Activated CD8-positive, alpha-beta T cell treated with anti-CD3 and anti-CD28 coated beads for 36 hours (primary cell): Measurements from ENCODE around the gene LAMTOR2. TPM values are rescaled to one million over a fixed set of nuclear protein-coding genes. Genes with fewer than 3 reads are reported as not detected.
"Not testable (repeated sequence)": the region's sequence is repeated elsewhere in the genome, so short reads cannot be mapped to it uniquely, and the experiment has no call there.

Source experiments
- ATAC-seq: fragments of 200-7000 bp; cut with Tn5 transposase; one replicate; pipeline ENCODE4 v1.10.0; 2021; ENCODE audit warnings: mild to moderate bottlenecking, moderate library complexity
- CTCF ChIA-PET: fragments of 350-600 bp; sonication (Branson Sonifier 250); formaldehyde crosslinking; loops from one replicate; lab custom pipeline; 2021; ENCODE audit warnings: antibody characterized with exemption; lab: Charles Lee
- POLR2A ChIA-PET: fragments of 350-600 bp; sonication (Branson Sonifier 250); formaldehyde crosslinking; loops from one replicate; lab custom pipeline; 2021; ENCODE audit warnings: antibody characterized with exemption; lab: Charles Lee
- DNase-seq: peaks from one replicate; pipeline ENCODE4 v3.0.0-alpha.2; 2020
- H3K27ac Mint-ChIP-seq: one replicate; pipeline ENCODE4 v1.8.0; 2021; ENCODE audit warnings: mild to moderate bottlenecking, mixed read lengths
- H3K27me3 Mint-ChIP-seq: one replicate; pipeline ENCODE4 v1.8.0; 2021; ENCODE audit warnings: mixed read lengths
- H3K36me3 Mint-ChIP-seq: one replicate; pipeline ENCODE4 v1.8.0; 2021; ENCODE audit warnings: low read depth, mixed read lengths
- H3K4me1 Mint-ChIP-seq: one replicate; pipeline ENCODE4 v1.8.0; 2021; ENCODE audit warnings: low read depth, mixed read lengths
- H3K4me3 Mint-ChIP-seq: one replicate; pipeline ENCODE4 v1.8.0; 2021; ENCODE audit warnings: mild to moderate bottlenecking, moderate library complexity, mixed read lengths
- H3K9me3 Mint-ChIP-seq: one replicate; pipeline ENCODE4 v1.8.0; 2021; ENCODE audit warnings: mixed read lengths
- CTCF ChIP-seq: fragments of 200-600 bp; IDR thresholded peaks from one replicate; pipeline ENCODE4 v1.8.0; 2022; ENCODE audit warnings: antibody characterized with exemption, mild to moderate bottlenecking
- intact Hi-C: fragments of 100-400 bp; cut with micrococcal nuclease; formaldehyde crosslinking; loops from one replicate; pipeline ENCODE4 v1.10.0; 2022
- total RNA-seq, 2 experiments: library from RNA; stranded (reverse); gene quantifications; one replicate each; pipeline ENCODE4 v1.2.3, GENCODE V29; 2021

Gene LAMTOR2
- total RNA-seq, 2 experiments from 2014 or later = 48.9 to 49.4 TPM

- no peak overlapping the region for H3K4me3 Mint-ChIP-seq
- H3K27ac Mint-ChIP-seq = no peak overlapping the region
- intact Hi-C loops = no loop called here
- DNase-seq (no peak), ATAC-seq (no peak)
- H3K4me1 Mint-ChIP-seq = peaks cover 12% of the 10 kb centered on the region
- CTCF ChIA-PET = no interaction called here
- H3K27me3 Mint-ChIP-seq = no peaks in the 10 kb centered on the region
- H3K9me3 Mint-ChIP-seq = no peaks in the 10 kb centered on the region
- no peak for TF ChIP-seq CTCF
- H3K36me3 Mint-ChIP-seq = no peaks in the 10 kb centered on the region
- POLR2A ChIA-PET = no interaction called here
Measured at GRCh38 chr1:156069490-156070455, 15.2 kb downstream of the LAMTOR2 start.

GRCh38 chr1:156070548-156070947, 16.0 kb downstream of the LAMTOR2 start:
- ATAC-seq = no peak
- no peak for TF ChIP-seq CTCF
- intact Hi-C loops = no loop called here
- H3K9me3 Mint-ChIP-seq = no peaks in the 10 kb centered on the region
- H3K4me1 Mint-ChIP-seq = peaks cover 5% of the 10 kb centered on the region
- CTCF ChIA-PET = no interaction called here
- H3K4me3 Mint-ChIP-seq = no peak overlapping the region
- no peaks in the 10 kb centered on the region for H3K27me3 Mint-ChIP-seq
- no peaks in the 10 kb centered on the region for H3K36me3 Mint-ChIP-seq
- POLR2A ChIA-PET = no interaction called here
- no peak for DNase-seq
- no peak overlapping the region for H3K27ac Mint-ChIP-seq

- H3K9me3 Mint-ChIP-seq, H3K27me3 Mint-ChIP-seq, DNase-seq, ATAC-seq, CTCF ChIA-PET, H3K4me1 Mint-ChIP-seq, H3K4me3 Mint-ChIP-seq, H3K27ac Mint-ChIP-seq, POLR2A ChIA-PET, intact Hi-C loops, H3K36me3 Mint-ChIP-seq: not testable (repeated sequence)
Measured at GRCh38 chr1:156071332-156071816, 16.8 kb downstream of the LAMTOR2 start.

GRCh38 chr1:156072251-156072650, 17.7 kb downstream of the LAMTOR2 start:
- Mint-ChIP-seq H3K4me3 (no peak overlapping the region), H3K27me3 (no peaks in the 10 kb centered on the region), H3K4me1 (no peaks in the 10 kb centered on the region), H3K9me3 (no peaks in the 10 kb centered on the region), H3K36me3 (no peaks in the 10 kb centered on the region), H3K27ac (no peak overlapping the region)
- no peak for TF ChIP-seq CTCF
- ChIA-PET POLR2A (interaction anchor here (0.9 to 1.0 kb wide), 2 partner anchors 19 to 30 kb away, joined by 3 read pairs; partner anchors contain the start of gene UBQLN4), CTCF (interaction anchor here (1.1 to 2.0 kb wide), 2 partner anchors 59 to 63 kb away, joined by 3 to 8 read pairs; no protein-coding TSS in a partner anchor)
- intact Hi-C loops = no loop called here
- DNase-seq (no peak), ATAC-seq (no peak)

- no peak for TF ChIP-seq CTCF
- DNase-seq (no peak), ATAC-seq (no peak)
- H3K9me3 Mint-ChIP-seq = no peaks in the 10 kb centered on the region
- H3K36me3 Mint-ChIP-seq = no peaks in the 10 kb centered on the region
- ChIA-PET POLR2A (interaction anchor here (0.6 to 1.1 kb wide), 6 partner anchors 8 to 230 kb away, joined by 3 to 5 read pairs (median 3); partner anchors contain the start of gene UBQLN4), CTCF (interaction anchor here (0.7 to 2.0 kb wide), 6 partner anchors 10 to 344 kb away, joined by 3 to 8 read pairs (median 3); no protein-coding TSS in a partner anchor)
- H3K4me3 Mint-ChIP-seq = no peak overlapping the region
- H3K4me1 Mint-ChIP-seq = no peaks in the 10 kb centered on the region
- H3K27ac Mint-ChIP-seq = no peak overlapping the region
- no peaks in the 10 kb centered on the region for H3K27me3 Mint-ChIP-seq
- intact Hi-C loops = no loop called here
Measured at GRCh38 chr1:156073110-156073687, 18.6 kb downstream of the LAMTOR2 start.
